Mesothelial cell of epicardium (in vitro differentiated cells): ENCODE results near the gene GNAO1. TPM values are rescaled to one million over a fixed set of nuclear protein-coding genes. Genes with fewer than 3 reads are reported as not detected.

Experiments
- DNase-seq, 2 experiments: peaks; one replicate each; pipeline ENCODE4 v3.0.0; 2021; ENCODE audit warnings: low spot score in 2 of 2; ENCODE audit not compliant: unreplicated experiment in 2 of 2
- H3K27ac Mint-ChIP-seq: 2 replicates; pipeline ENCODE4 v1.8.0; 2021; ENCODE audit warnings: mixed read lengths
- H3K27me3 Mint-ChIP-seq: 2 replicates; pipeline ENCODE4 v1.8.0; 2021; ENCODE audit warnings: low read depth, mixed read lengths
- H3K36me3 Mint-ChIP-seq: 2 replicates; pipeline ENCODE4 v1.8.0; 2021; ENCODE audit warnings: mixed read lengths
- H3K4me1 Mint-ChIP-seq: 2 replicates; pipeline ENCODE4 v1.8.0; 2021; ENCODE audit warnings: mixed read lengths
- H3K4me3 Mint-ChIP-seq: 2 replicates; pipeline ENCODE4 v1.8.0; 2021; ENCODE audit warnings: mild to moderate bottlenecking, moderate library complexity, mixed read lengths
- H3K9me3 Mint-ChIP-seq: 2 replicates; pipeline ENCODE4 v1.8.0; 2021; ENCODE audit warnings: mixed read lengths
- total RNA-seq: library from RNA; stranded (reverse); gene quantifications from 3 replicates; pipeline ENCODE4 v1.2.1, GENCODE V29; 2021
- TF ChIP-seq, protein P1 (sequence below): fragments of 200-600 bp; sonication (generic); IDR thresholded peaks from one replicate; pipeline ENCODE4 v1.5.0; 2021; ENCODE audit warnings: antibody characterized with exemption; ENCODE audit not compliant: unreplicated experiment

GNAO1 gene
- total RNA-seq, 1 donor from 2014 or later, result 3.3 TPM

DNA sequence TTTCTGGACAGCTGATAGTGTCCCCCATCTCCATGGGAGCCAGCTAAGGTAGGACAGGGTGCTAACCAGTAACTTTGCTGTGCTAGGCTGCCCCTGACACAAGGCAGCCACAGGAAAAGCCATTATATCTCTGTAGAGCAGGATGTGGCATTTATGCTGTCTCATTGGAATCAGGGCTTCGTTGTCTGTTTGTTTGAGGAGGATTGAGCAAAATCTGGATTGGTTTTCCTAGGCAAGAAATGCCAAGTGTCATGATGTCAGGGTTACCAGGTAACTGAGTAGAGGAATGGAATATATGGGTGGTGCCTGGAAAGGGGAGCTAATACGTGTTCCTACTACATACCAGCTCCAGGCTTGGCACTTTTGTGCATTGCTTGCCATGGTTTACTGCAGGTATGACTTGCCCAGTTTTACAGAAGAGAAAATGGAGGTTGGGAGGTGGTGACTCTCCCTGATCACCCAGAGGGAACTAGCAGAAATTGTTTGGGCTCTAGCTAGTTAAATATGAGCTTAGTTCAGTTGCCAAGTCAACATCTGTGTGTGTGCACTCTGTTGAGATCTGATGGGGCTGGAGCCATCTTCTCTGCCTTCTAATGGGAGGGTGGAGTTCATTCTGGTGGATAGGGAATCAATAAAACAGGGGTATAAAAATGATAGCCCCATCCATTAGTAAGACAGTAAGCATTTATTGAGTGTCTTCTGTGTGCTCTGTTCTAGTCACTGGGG, 33.9 kb downstream of the GNAO1 start:
- TF ChIP-seq, protein P1, sequence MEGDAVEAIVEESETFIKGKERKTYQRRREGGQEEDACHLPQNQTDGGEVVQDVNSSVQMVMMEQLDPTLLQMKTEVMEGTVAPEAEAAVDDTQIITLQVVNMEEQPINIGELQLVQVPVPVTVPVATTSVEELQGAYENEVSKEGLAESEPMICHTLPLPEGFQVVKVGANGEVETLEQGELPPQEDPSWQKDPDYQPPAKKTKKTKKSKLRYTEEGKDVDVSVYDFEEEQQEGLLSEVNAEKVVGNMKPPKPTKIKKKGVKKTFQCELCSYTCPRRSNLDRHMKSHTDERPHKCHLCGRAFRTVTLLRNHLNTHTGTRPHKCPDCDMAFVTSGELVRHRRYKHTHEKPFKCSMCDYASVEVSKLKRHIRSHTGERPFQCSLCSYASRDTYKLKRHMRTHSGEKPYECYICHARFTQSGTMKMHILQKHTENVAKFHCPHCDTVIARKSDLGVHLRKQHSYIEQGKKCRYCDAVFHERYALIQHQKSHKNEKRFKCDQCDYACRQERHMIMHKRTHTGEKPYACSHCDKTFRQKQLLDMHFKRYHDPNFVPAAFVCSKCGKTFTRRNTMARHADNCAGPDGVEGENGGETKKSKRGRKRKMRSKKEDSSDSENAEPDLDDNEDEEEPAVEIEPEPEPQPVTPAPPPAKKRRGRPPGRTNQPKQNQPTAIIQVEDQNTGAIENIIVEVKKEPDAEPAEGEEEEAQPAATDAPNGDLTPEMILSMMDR, result no peak
- DNase-seq, result no peak
- Mint-ChIP-seq H3K9me3 (no peaks in the 10 kb centered on the region), H3K4me1 (no peaks in the 10 kb centered on the region), H3K27me3 (peaks cover 8% of the 10 kb centered on the region), H3K27ac (no peak overlapping the region), H3K4me3 (no peak overlapping the region), H3K36me3 (no peaks in the 10 kb centered on the region)

DNA sequence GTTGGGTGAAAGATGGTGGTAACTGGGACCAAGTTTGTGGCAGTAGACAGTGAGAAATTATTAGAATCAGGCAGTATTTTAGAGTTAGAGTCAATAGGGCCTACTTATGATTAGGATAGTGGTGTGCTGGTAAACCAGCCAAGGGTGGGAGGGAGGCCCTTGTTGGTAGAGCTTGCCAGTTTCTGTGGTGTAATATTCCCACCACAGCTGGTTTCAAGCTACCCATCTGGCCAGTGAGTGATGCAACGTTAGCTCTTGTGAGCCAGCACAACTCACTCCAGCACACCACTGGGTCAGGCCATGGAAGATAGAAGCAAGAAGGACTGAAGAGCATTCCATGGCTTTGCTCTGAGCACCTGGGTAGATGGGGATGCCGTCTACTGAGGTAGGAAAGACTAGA, 34.9 kb downstream of the GNAO1 start:
- no peaks in the 10 kb centered on the region for H3K36me3 Mint-ChIP-seq
- no peaks in the 10 kb centered on the region for H3K9me3 Mint-ChIP-seq
- no peak overlapping the region for H3K4me3 Mint-ChIP-seq
- H3K27ac Mint-ChIP-seq, result no peak overlapping the region
- TF ChIP-seq, protein P1, result no peak
- peaks cover 8% of the 10 kb centered on the region for H3K27me3 Mint-ChIP-seq
- no peaks in the 10 kb centered on the region for H3K4me1 Mint-ChIP-seq
- DNase-seq, result no peak

DNA sequence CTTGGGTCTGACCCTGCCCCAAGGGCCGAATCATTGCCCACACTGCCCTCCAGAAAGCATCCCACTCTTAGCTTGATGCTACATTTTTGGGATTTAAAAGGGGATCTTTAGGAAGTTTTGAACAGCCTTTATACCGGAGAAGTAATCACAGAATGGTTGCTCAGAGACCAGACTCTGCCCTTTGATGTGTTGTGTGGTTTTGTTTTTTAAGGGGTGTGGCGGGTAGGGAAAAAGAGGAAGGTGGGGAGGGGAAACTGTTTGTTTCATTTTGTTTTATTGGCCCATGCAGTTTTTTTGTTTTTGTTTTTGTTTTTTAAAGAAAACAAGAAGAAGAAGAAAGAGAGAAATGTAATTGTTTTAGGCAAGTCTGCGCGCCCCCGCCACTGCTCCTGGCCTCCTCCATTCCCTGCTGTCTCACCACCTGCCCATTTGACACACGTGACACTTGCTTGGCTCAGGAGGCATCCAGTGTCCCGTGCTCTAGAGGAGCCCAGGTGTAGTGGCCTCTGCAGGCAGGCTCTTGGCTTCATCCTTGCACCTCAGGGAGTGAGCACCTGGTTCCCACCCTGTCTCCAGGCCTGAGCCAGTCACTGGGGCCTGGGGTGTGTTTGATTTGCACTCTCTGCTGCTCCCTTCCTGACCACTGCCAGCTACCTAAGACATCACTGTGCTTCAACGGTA, 35.7 kb downstream of the GNAO1 start:
- Mint-ChIP-seq H3K27ac (no peak overlapping the region), H3K4me1 (no peaks in the 10 kb centered on the region), H3K36me3 (no peaks in the 10 kb centered on the region), H3K27me3 (peaks cover 4% of the 10 kb centered on the region), H3K9me3 (no peaks in the 10 kb centered on the region), H3K4me3 (no peak overlapping the region)
- DNase-seq, result no peak
- TF ChIP-seq, protein P1, result no peak

DNA sequence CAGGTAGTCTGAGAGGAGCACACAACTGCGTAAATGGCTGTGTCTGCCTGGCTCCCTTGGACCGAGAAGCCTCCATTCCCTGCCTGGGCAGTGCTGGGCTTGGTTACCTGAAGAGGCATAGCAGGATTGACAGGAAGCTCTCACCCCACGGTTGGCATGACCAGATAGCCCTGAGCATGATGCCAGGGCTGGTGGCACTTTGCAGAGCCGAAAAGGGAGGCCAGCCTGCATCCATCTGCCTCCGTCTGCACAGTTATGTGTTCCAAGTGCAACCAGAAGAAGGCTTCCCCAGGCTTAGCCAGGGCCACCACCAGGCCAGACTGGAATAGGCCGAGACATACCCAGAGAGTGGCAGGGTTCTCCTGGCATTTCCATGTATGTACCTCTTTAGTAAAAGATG, 36.6 kb downstream of the GNAO1 start:
- no peaks in the 10 kb centered on the region for H3K4me1 Mint-ChIP-seq
- no peaks in the 10 kb centered on the region for H3K27me3 Mint-ChIP-seq
- H3K4me3 Mint-ChIP-seq, result no peak overlapping the region
- H3K36me3 Mint-ChIP-seq, result no peaks in the 10 kb centered on the region
- H3K9me3 Mint-ChIP-seq, result no peaks in the 10 kb centered on the region
- TF ChIP-seq, protein P1, result no peak
- H3K27ac Mint-ChIP-seq, result no peak overlapping the region
- no peak for DNase-seq

DNA sequence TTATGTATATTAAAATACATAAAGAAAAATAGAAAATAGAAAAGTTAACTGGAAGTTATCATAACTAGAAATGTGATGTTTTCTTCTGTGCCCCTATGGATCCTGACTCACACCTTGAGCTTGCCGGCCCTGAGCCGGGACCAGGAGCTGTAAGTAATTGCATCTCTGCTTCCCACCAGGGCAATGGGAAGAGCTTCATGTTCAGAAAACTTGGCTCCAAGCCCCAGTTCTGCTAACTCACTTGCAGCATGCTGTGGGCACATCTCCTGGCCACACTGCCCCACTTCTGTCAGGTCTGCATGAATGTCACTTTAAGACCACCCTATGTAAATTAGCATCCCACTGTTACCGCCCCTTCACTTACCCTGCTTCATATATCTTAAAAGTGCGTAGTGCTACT, 37.2 kb downstream of the GNAO1 start:
- TF ChIP-seq, protein P1, result no peak
- no peaks in the 10 kb centered on the region for H3K9me3 Mint-ChIP-seq
- no peak overlapping the region for H3K27ac Mint-ChIP-seq
- H3K27me3 Mint-ChIP-seq, result no peaks in the 10 kb centered on the region
- no peak overlapping the region for H3K4me3 Mint-ChIP-seq
- DNase-seq, result no peak
- no peaks in the 10 kb centered on the region for H3K36me3 Mint-ChIP-seq
- no peaks in the 10 kb centered on the region for H3K4me1 Mint-ChIP-seq
